ENCODE results near the gene GREB1. TPM values are rescaled to one million over a fixed set of nuclear protein-coding genes. Genes with fewer than 3 reads are reported as not detected.

Gene GREB1
- total and polyA plus RNA-seq, 12 donors, result 2.2 to 26.2 (median 3.7) TPM

- intact Hi-C loops (cut with DNase I), result no loop called here
- no peaks in the 10 kb centered on the region for H3K4me1 ChIP-seq (replicated peaks in 1 of 2)
These were observed 118.7 kb downstream of the GREB1 start for GRCh38 chr2:11652553-11652952.

GRCh38 chr2:11655495-11655894, 121.7 kb downstream of the GREB1 start:
- no peak for DNase-seq
- TF ChIP-seq POLR2A (IDR thresholded peaks at IDR 0.05), result no peak
- no peak for TF ChIP-seq CTCF (IDR thresholded peaks at IDR 0.05)
- no peak overlapping the region for H3K27ac ChIP-seq
- H3K4me1 ChIP-seq (replicated peaks in 1 of 2), result no peaks in the 10 kb centered on the region
- intact Hi-C loops (cut with DNase I), result no loop called here
- no peak overlapping the region for H3K4me3 ChIP-seq
- WGBS, 4 donors, result 78 to 90% (median 86%) methylated on average over 4 of the region's 4 CpGs
- H3K36me3 ChIP-seq (replicated peaks in 1 of 2), result no peaks in the 10 kb centered on the region
- no peaks in the 10 kb centered on the region for H3K9me3 ChIP-seq (replicated peaks in 1 of 3)
- H3K27me3 ChIP-seq, result peaks cover 6% of the 10 kb centered on the region

More at GRCh38 chr2:11652553-11652952, 118.7 kb downstream of the GREB1 start:
- DNase-seq, result peak in 1 of 7 donors; percentile 15
- H3K27ac ChIP-seq, result no peak overlapping the region
- no peaks in the 10 kb centered on the region for H3K9me3 ChIP-seq (replicated peaks in 1 of 3)
- no peaks in the 10 kb centered on the region for H3K36me3 ChIP-seq (replicated peaks in 1 of 2)
- TF ChIP-seq POLR2A (IDR thresholded peaks at IDR 0.05) (no peak), CTCF (IDR thresholded peaks at IDR 0.05) (no peak)
- H3K4me3 ChIP-seq, result no peak overlapping the region
- no peaks in the 10 kb centered on the region for H3K27me3 ChIP-seq
- whole genome bisulfite sequencing, 4 donors, result 41 to 53% (median 49%) methylated on average over 3 of the region's 3 CpGs

DNA sequence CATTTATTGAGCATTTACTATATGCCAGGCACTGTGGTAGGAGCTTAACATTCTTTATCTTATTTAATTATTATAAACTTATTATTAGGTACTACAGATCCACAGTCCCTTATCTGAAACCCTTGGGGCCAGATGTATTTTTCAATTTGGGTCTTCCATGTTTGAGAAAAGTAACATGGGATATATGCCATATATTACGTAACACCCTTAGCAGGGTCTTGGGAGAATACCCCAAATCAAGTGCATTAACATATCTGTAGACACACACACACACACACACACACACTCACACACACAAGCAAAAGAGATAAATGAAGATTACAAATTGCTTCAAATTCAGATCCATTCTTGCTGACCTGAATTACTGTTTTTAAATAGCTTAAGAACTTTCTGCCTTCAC, 122.4 kb downstream of the GREB1 start:
- Histone ChIP-seq H3K27ac (no peak overlapping the region), H3K9me3 (replicated peaks in 1 of 3) (no peaks in the 10 kb centered on the region), H3K36me3 (replicated peaks in 1 of 2) (no peaks in the 10 kb centered on the region), H3K4me1 (replicated peaks in 1 of 2) (no peaks in the 10 kb centered on the region), H3K4me3 (no peak overlapping the region), H3K27me3 (peaks cover 6% of the 10 kb centered on the region)
- 83 to 93% (median 91%) methylated on average over 1 of the region's 1 CpG for WGBS, 4 donors
- intact Hi-C loops (cut with DNase I), result no loop called here
- no peak for TF ChIP-seq POLR2A (IDR thresholded peaks at IDR 0.05)
- TF ChIP-seq CTCF (IDR thresholded peaks at IDR 0.05), result no peak
- DNase-seq, result no peak

GRCh38 chr2:11656671-11657101, 122.8 kb downstream of the GREB1 start:
- WGBS, 4 donors, result 74 to 78% (median 77%) methylated on average over 16 to 31 of the region's 31 CpGs
- no peaks in the 10 kb centered on the region for H3K4me1 ChIP-seq (replicated peaks in 1 of 2)
- H3K27ac ChIP-seq, result no peak overlapping the region
- no peak overlapping the region for H3K4me3 ChIP-seq
- intact Hi-C loops (cut with DNase I), result no loop called here
- DNase-seq, result no peak
- no peaks in the 10 kb centered on the region for H3K9me3 ChIP-seq (replicated peaks in 1 of 3)
- no peaks in the 10 kb centered on the region for H3K36me3 ChIP-seq (replicated peaks in 1 of 2)
- TF ChIP-seq POLR2A (IDR thresholded peaks at IDR 0.05) (no peak), CTCF (IDR thresholded peaks at IDR 0.05) (no peak)
- peaks cover 6% of the 10 kb centered on the region for H3K27me3 ChIP-seq
